ENCODE data around the gene GLRA1.
A peak's percentile ranks its signal among the peaks of the same experiment; 100 is the strongest.

Gene GLRA1

GRCh38 chr5:151873701-151874100 is 51.0 kb downstream of the GLRA1 start:
- TF ChIP-seq CTCF (conservative IDR thresholded peaks at IDR 0.05; ENCODE audit: low read length), result no peak
- H3K4me3 ChIP-seq (ENCODE audit: low read length), result no peak overlapping the region
- DNase-seq (ENCODE audit: low read depth), result no peak

GRCh38 chr5:151872701-151873100 is 52.0 kb downstream of the GLRA1 start:
- DNase-seq (ENCODE audit: low read depth), result no peak
- H3K4me3 ChIP-seq (ENCODE audit: low read length), result no peak overlapping the region
- TF ChIP-seq CTCF (conservative IDR thresholded peaks at IDR 0.05; ENCODE audit: low read length), result no peak

- no peak overlapping the region for H3K4me3 ChIP-seq (ENCODE audit: low read length)
- peak; percentile 80 for DNase-seq (ENCODE audit: low read depth)
Measured at GRCh38 chr5:151870820-151871219, 53.8 kb downstream of the GLRA1 start.

GRCh38 chr5:151870271-151870670 is 54.4 kb downstream of the GLRA1 start:
- DNase-seq (ENCODE audit: low read depth), result no peak
- no peak overlapping the region for H3K4me3 ChIP-seq (ENCODE audit: low read length)
- no peak for TF ChIP-seq CTCF (conservative IDR thresholded peaks at IDR 0.05; ENCODE audit: low read length)

More at GRCh38 chr5:151870820-151871219, 53.8 kb downstream of the GLRA1 start:
- TF ChIP-seq CTCF (conservative IDR thresholded peaks at IDR 0.05; ENCODE audit: low read length), result no peak

GRCh38 chr5:151869843-151870242 is 54.8 kb downstream of the GLRA1 start:
- no peak overlapping the region for H3K4me3 ChIP-seq (ENCODE audit: low read length)
- TF ChIP-seq CTCF (conservative IDR thresholded peaks at IDR 0.05; ENCODE audit: low read length), result no peak
- no peak for DNase-seq (ENCODE audit: low read depth)

- no peak overlapping the region for H3K4me3 ChIP-seq (ENCODE audit: low read length)
- no peak for DNase-seq (ENCODE audit: low read depth)
- TF ChIP-seq CTCF (conservative IDR thresholded peaks at IDR 0.05; ENCODE audit: low read length), result no peak
Measured at GRCh38 chr5:151868451-151868850, 56.2 kb downstream of the GLRA1 start.

- no peak for DNase-seq (ENCODE audit: low read depth)
- no peak for TF ChIP-seq CTCF (conservative IDR thresholded peaks at IDR 0.05; ENCODE audit: low read length)
- no peak overlapping the region for H3K4me3 ChIP-seq (ENCODE audit: low read length)
Measured at GRCh38 chr5:151864061-151864748, 60.4 kb downstream of the GLRA1 start.
